NCI-H2081 treated with DMSO at 0.1 percent for 48 hours (cell line): ENCODE measurements around the gene PPFIA2.
"Not testable (repeated sequence)": the region's sequence is repeated elsewhere in the genome, so short reads cannot be mapped to it uniquely, and the experiment has no call there.

ENCODE experiments used
- DNase-seq: peaks from one replicate; lab custom pipeline; 2025; lab: John Stamatoyannopoulos, UW

Gene PPFIA2

GRCh38 chr12:81668475-81668874 lies 90.7 kb downstream of the PPFIA2 start:
- no peak for DNase-seq

DNA sequence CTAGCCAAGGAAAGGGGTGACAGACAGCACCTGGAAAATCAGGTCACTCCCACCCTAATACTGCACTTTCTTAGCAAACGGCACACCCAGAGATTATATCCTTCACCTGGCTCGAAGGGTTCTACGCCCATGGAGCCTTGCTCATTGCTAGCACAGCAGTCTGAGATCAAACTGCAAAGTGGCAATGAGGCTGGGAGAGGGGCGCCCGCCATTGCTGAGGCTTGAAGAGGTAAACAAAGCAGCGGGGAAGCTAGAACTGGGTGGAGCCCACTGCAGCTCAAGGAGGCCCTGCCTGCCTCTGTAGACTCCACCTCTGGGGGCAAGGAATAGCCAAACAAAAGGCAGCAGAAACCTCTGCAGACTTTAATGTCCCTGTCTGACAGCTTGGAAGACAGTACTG lies 99.8 kb downstream of the PPFIA2 start:
- not testable (repeated sequence) for DNase-seq

DNA sequence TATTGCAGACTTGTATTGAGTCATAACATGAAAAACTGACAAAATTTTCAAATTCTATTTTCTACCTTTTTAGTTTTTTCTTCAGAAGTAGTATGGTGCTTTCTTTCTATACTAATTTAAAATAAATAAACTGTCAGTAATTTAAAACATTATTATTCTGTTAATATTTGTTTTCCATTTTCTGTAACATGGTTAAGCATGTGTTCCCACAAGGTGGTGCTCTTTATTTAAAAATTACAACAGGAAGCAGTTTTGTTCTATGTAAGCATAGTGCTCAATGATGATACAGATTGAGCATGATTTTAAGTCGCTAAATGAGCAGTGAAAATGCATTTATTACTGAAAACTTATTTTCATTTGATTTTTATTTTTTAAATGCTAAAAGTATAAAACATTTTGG lies 114.6 kb downstream of the PPFIA2 start:
- DNase-seq = peak; percentile 58

DNA sequence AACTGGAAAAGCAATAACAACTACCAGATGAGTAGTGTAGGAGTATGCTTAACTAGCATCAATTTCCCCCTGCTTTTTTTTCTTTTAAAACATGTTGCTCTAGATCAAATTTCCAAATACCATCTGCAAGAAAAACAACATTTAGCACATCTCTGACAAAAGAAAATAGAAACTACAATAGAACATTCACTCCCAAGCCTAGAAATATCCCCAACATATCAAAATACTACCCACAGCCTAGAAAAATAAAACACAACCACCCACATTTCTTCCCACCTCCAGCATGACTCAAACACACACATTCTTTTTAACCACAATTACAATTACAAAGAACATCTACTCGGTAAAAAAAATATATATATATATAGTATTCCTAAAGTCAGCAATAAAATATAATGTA lies 120.0 kb downstream of the PPFIA2 start:
- no peak for DNase-seq

DNA sequence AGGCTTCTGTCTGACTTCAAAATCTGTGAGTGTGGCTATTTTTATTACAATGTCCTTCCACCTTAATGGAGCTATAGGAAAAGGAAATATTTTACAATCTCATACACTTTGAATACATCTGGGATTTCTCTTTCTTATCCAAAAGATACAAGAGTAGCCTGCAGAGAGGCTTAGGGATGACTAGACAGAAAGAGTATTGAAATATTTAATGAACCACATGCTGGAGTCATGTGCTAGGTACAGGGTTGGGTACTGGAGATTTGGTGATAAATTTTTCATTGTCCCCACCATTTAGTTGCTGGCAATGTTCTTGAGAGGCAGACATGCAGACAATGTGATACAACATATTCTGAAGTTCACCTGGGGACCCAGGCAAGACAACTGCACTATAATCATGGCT lies 126.0 kb downstream of the PPFIA2 start:
- no peak for DNase-seq

- DNase-seq = peak; percentile 70
These were observed 131.6 kb downstream of the PPFIA2 start for GRCh38 chr12:81627336-81628189.

- DNase-seq = no peak
These were observed 132.7 kb downstream of the PPFIA2 start for GRCh38 chr12:81626406-81626805.

- no peak for DNase-seq
These were observed 141.2 kb downstream of the PPFIA2 start for GRCh38 chr12:81617915-81618314.

GRCh38 chr12:81615026-81615588 lies 144.0 kb downstream of the PPFIA2 start:
- no peak for DNase-seq

- no peak for DNase-seq
These were observed 147.9 kb downstream of the PPFIA2 start for GRCh38 chr12:81610955-81611889.

GRCh38 chr12:81597928-81598604 lies 161.1 kb downstream of the PPFIA2 start:
- peak; percentile 84 for DNase-seq

- peak; percentile 16 for DNase-seq
These were observed 162.6 kb downstream of the PPFIA2 start for GRCh38 chr12:81596558-81596957.

DNA sequence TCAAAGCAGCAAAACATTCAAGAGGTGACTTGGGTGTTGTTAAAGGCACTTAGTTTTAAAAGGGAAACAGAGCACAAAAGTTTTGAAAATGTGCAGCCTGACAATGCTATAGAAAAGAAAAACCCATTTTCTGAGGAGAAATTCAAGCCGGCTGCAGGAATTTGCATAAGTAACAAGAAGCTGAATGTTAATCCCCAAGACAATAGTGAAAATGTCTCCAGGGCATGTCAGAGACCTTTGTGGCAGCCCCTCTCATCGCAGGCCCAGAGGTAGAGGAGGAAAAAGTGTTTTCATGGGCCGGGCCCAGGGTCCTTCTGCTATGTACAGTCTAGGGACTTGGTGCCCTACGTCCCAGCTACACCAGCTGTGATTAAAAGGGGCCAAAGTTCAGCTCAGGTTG lies 167.9 kb downstream of the PPFIA2 start:
- no peak for DNase-seq

DNA sequence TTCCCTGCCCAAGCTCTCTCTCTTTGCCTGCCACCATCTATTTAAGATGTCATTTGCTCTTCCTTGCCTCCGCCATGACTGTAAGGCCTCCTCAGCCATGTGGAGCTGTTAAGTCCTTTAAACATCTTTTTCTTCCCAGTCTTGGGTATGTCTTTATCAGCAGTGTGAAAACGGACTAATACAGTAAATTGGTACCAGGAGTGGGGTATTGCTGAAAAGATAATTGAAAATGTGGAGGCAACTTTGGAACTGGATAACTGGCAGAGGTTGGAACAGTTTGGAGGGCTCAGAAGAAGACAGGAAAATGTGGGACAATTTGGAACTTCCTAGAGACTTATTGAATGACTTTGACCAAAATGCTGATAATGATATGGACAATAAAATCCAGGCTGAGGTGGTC lies 168.4 kb downstream of the PPFIA2 start:
- DNase-seq = not testable (repeated sequence)

DNA sequence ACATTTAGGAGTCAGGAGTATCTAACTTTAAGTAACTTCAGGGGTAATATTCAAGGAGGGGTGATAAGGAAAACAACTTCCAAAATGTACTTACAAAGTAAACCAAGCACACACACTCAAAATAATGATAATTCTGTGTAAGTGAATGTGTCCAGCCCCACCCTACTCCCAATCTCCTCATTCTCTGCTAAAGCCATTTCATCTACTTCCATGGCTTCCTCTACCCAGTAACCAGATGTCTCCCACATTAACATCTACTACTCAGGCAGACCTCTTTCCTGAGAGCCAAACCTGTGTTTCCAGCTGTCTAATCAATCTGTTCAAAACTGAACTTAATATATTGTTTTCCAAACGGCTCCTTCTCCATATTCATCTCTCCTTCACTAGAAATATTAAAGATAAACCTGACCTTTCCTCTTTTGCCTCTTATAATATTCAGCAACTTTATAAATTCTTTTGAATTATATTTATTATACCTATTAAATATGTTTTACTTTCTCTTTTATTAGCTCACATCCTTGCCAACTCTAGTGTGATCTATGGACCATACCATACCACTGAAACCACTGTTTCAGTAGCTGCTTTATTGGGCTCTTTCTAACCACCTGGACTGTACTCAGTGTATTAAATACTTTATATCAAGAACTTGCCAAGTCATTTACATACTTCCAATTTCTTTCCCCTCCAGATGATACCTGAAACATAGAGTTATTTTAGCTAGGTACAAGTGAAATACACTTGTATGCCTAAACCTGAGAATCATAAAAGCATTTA lies 170.7 kb downstream of the PPFIA2 start:
- DNase-seq = no peak

DNA sequence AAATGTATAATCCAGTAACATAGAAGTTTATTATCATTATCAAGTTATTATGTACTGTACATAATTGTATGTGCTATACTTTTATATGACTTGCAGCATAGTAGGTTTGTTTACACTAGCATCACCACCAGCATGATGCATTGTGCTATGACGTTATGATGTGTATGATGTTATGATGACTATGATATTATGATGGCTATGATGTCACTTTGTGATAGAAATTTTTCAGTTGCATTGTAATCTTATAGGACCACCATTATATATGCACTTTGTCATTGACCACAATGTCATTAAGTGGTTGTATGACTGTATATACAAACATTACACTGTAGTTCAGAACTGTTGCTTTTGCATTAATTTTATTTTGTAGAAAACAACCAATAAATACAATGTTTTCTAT lies 173.4 kb downstream of the PPFIA2 start:
- DNase-seq = no peak

- no peak for DNase-seq
These were observed 185.9 kb downstream of the PPFIA2 start for GRCh38 chr12:81573228-81573627.

DNA sequence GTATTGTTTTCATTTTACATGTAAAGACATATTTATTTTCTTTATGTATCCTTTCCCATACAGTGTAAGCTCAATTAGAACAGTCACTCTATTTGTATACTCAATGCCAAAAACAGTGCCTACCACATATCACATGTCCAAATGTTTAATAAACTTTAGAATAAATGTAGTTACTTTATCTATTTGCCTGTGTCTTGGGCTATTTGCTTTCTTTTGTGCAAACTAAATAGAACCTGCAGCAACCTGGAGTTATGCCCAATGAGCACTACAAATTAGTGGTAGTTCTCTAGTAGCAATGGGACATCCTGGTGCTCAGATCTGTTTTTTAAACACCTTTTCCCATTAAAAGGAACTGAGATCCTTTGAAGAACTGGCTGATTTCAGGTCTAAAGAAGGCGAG lies 186.7 kb downstream of the PPFIA2 start:
- no peak for DNase-seq

DNA sequence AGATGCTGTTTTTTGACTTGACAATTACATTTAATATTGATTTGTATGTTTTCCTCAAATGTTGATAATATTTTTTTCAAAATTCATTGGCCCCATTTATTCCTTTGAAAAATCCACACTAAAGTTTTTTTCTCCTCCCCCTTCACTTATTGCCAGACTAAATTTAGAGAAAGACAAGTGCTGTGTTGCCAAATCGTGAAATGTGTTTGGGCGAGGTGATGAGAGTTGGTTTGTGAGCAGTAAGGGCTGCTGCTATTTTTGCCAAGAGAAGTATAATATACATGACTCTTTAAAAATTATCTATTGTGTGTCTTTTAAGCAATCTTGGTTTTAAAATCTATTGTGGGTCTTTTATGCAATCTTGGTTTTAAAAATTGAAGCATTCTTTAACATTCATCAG lies 188.9 kb downstream of the PPFIA2 start:
- no peak for DNase-seq

- DNase-seq = no peak
These were observed 194.9 kb downstream of the PPFIA2 start for GRCh38 chr12:81564237-81564636.

DNA sequence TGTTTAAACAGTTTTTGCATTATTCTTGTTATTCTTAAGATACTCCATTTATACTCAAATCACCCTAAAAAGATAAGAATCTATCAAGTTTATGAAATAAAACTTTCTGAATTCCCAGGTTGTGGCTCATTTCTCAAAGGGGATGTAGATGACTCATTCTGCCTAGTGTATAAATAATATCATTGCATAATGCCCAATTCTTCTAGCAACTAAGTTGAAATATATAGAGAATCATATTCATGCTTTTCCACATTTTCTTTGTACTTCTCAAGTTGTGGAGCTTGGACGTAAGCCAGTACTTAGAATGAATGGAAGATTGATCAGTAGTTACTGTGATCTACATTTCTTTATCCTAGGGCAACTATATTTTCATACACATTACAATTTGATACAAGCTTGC lies 201.1 kb downstream of the PPFIA2 start:
- DNase-seq = no peak
